Measurements from ENCODE around the gene GRIK4.

- no peak for TF ChIP-seq PBX2 (CRISPR knock-in tag; IDR thresholded peaks at IDR 0.05; ENCODE audit: low read depth)
- TF ChIP-seq PBX2 (tag; conservative IDR thresholded peaks at IDR 0.05; ENCODE audit: low read depth), result no peak
- no peak for TF ChIP-seq ZNF707 (CRISPR knock-in tag; conservative IDR thresholded peaks at IDR 0.05)
- TF ChIP-seq SIX5 (IDR thresholded peaks at IDR 0.05; ENCODE audit: borderline replicate concordance in 1 of 2, insufficient read depth in 1 of 2, low read depth in 1 of 2, low read length in 2 of 2), result no peak
- no peak for TF ChIP-seq SRF (CRISPR knock-in tag; IDR thresholded peaks at IDR 0.05)
- TF ChIP-seq ZFP1 (CRISPR knock-in tag; IDR thresholded peaks at IDR 0.05), result no peak
- no peak for TF ChIP-seq CHD1 (IDR thresholded peaks at IDR 0.05; ENCODE audit: low read length)
- no peak for TF ChIP-seq EZH2 (IDR thresholded peaks at IDR 0.05; ENCODE audit: borderline replicate concordance, low read depth, low read length)
- TF ChIP-seq NFYB (IDR thresholded peaks at IDR 0.05; ENCODE audit: extremely low read depth, insufficient read length), result no peak
- no peak for TF ChIP-seq GATAD2A (IDR thresholded peaks at IDR 0.05)
- no peak for TF ChIP-seq USF1 (CRISPR knock-in tag; IDR thresholded peaks at IDR 0.05)
- no peak for TF ChIP-seq TARDBP (IDR thresholded peaks at IDR 0.05)
Observed at GRCh38 chr11:120505801-120506425, 5.6 kb upstream of the GRIK4 start.

Measured in K562 (cell line).